Measurements from ENCODE around the gene UNC45B.
"Not testable (repeated sequence)": the region's sequence is repeated elsewhere in the genome, so short reads cannot be mapped to it uniquely, and the experiment has no call there.

UNC45B gene

GRCh38 chr17:35214631-35215273 lies 67.1 kb downstream of the UNC45B start:
- FAIRE-seq, result no peak

- no peak for FAIRE-seq
Observed at GRCh38 chr17:35217107-35217506, 69.5 kb downstream of the UNC45B start.

GRCh38 chr17:35218915-35219314 lies 71.3 kb downstream of the UNC45B start:
- FAIRE-seq, result no peak

GRCh38 chr17:35222452-35222851 lies 74.8 kb downstream of the UNC45B start:
- no peak for FAIRE-seq

GRCh38 chr17:35224436-35224835 lies 76.8 kb downstream of the UNC45B start:
- no peak for FAIRE-seq

GRCh38 chr17:35227546-35227945 lies 79.9 kb downstream of the UNC45B start:
- no peak for FAIRE-seq

- no peak for FAIRE-seq
Observed at GRCh38 chr17:35229638-35230037, 82.0 kb downstream of the UNC45B start.

GRCh38 chr17:35234315-35234714 lies 86.7 kb downstream of the UNC45B start:
- not testable (repeated sequence) for FAIRE-seq

GRCh38 chr17:35235289-35235688 lies 87.7 kb downstream of the UNC45B start:
- FAIRE-seq, result no peak

GRCh38 chr17:35235917-35236316 lies 88.3 kb downstream of the UNC45B start:
- FAIRE-seq, result no peak

- FAIRE-seq, result no peak
Observed at GRCh38 chr17:35236821-35237220, 89.2 kb downstream of the UNC45B start.

- no peak for FAIRE-seq
Observed at GRCh38 chr17:35238821-35239220, 91.2 kb downstream of the UNC45B start.
